Transverse colon (tissue), 4 donors: ENCODE measurements around the gene NSD1. TPM values are rescaled to one million over a fixed set of nuclear protein-coding genes. Genes with fewer than 3 reads are reported as not detected.

Experiments
- DNase-seq: peaks from one replicate; pipeline ENCODE4 v3.0.0-alpha.2; 2019
- H3K27ac ChIP-seq, 4 donors: fragments of 200-600 bp; sonication (generic); 2 replicates each; pipeline ENCODE4 v1.5.1; 2016 to 2018; ENCODE audit warnings: inconsistent platforms in 4 of 4
- H3K27me3 ChIP-seq: fragments of 200-600 bp; sonication (generic); 2 replicates; pipeline ENCODE4 v1.5.1; 2017; ENCODE audit warnings: inconsistent platforms
- H3K36me3 ChIP-seq, 4 donors: fragments of 200-600 bp; sonication (generic); 2 replicates each; pipeline ENCODE4 v1.5.1; 2017 to 2019; ENCODE audit warnings: inconsistent platforms in 4 of 4
- H3K4me1 ChIP-seq, 4 donors: fragments of 200-600 bp; sonication (generic); 2 replicates each; pipeline ENCODE4 v1.5.1; 2017 to 2020; ENCODE audit warnings: inconsistent platforms in 4 of 4
- H3K4me3 ChIP-seq, 4 donors: fragments of 200-600 bp; sonication (generic); 1 replicate in 1 of 4; 2 replicates in 3 of 4; pipeline versions ENCODE4 v1.5.1 to v1.6.1; 2017 to 2019; ENCODE audit warnings: inconsistent platforms in 4 of 4
- H3K9me3 ChIP-seq, 2 donors: fragments of 200-600 bp; sonication (generic); 2 replicates each; pipeline ENCODE4 v1.5.1; 2017 to 2019; ENCODE audit warnings: inconsistent platforms in 2 of 2
- EP300 ChIP-seq: sonication (generic); formaldehyde crosslinking; IDR thresholded peaks from one replicate; pipeline ENCODE4 v1.6.1; 2017; ENCODE audit warnings: antibody characterized with exemption, low read depth
- POLR2A ChIP-seq: fragments of 450-650 bp; IDR thresholded peaks from one replicate; pipeline ENCODE4 v1.6.1; 2016; ENCODE audit warnings: antibody characterized with exemption, mild to moderate bottlenecking, moderate library complexity
- POLR2AphosphoS5 ChIP-seq, 3 donors: sonication (generic); formaldehyde crosslinking; IDR thresholded peaks; one replicate each; pipeline ENCODE4 v1.6.1; 2016; ENCODE audit warnings: antibody characterized with exemption in 3 of 3
- WGBS, 2 donors: methylation state at CpG; one replicate each; pipeline ENCODE4 v1.1.5; 2018; ENCODE audit warnings: low coverage in 1 of 2; 5-methylcytosine and 5-hydroxymethylcytosine counted together
- in situ Hi-C, 4 donors: fragments of 200-750 bp; cut with MboI; loops; one replicate each; pipeline versions ENCODE4 v1.15.0 to v1.15.1; 2017; ENCODE audit warnings: low sequenced_read_pairs in 3 of 4, low pct_ligation_motif_present in 1 of 4, low pct_unique_long_range_greater_than_20kb in 1 of 4
- intact Hi-C: fragments of 100-400 bp; cut with DNase I; formaldehyde crosslinking; loops from one replicate; pipeline ENCODE4 v1.15.1; 2023; ENCODE audit warnings: low total_unique reads
- total RNA-seq, 4 donors: library from RNA; depleted of rRNA; stranded (reverse); fragments of >200 nt; gene quantifications; one replicate each; pipeline ENCODE4 v1.1.0, GENCODE V29; 2016
- TF ChIP-seq, protein P1 (sequence below), 5 experiments: fragments of 200-600 bp in 3 of 5; fragments of 450-650 bp in 2 of 5; sonication (generic) in 3 of 5; IDR thresholded peaks; 1 replicate in 2 of 5; 2 replicates in 3 of 5; pipeline ENCODE4 v1.5.1; 2016 to 2017; ENCODE audit warnings: antibody characterized with exemption in 5 of 5, inconsistent platforms in 3 of 5, mild to moderate bottlenecking in 2 of 5, moderate library complexity in 1 of 5

The NSD1 gene
- total RNA-seq, 4 donors from 2014 or later: 32.6 to 84.9 (median 60.7) TPM

DNA sequence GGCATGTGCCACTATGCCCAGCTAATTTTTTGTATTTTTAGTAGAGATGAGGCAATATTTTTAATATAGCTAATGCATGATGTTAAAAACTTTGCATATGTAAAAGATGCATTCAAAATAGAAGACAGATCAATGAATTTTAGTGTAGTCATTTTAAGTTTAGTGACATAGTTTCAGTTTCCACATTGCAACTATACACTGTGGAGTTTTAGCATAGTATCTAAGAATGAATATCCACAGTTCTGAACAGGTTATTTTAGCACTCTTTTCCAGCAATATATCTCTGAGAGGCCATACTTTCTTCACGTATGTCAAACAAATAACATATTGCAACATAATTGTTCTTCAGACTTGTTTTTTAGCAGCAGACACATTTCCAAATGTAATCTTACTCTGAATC, 130.6 kb downstream of the NSD1 start:
- 87 to 93% methylated on average over 1 of the region's 1 CpG for WGBS, 2 donors
- no peak for DNase-seq
- no peaks in the 10 kb centered on the region for H3K4me1 ChIP-seq
- in situ Hi-C loops: no loop called here
- TF ChIP-seq EP300 (no peak), POLR2A (no peak), POLR2AphosphoS5 (IDR thresholded peaks at IDR 0.05) (no peak)
- TF ChIP-seq, protein P1, sequence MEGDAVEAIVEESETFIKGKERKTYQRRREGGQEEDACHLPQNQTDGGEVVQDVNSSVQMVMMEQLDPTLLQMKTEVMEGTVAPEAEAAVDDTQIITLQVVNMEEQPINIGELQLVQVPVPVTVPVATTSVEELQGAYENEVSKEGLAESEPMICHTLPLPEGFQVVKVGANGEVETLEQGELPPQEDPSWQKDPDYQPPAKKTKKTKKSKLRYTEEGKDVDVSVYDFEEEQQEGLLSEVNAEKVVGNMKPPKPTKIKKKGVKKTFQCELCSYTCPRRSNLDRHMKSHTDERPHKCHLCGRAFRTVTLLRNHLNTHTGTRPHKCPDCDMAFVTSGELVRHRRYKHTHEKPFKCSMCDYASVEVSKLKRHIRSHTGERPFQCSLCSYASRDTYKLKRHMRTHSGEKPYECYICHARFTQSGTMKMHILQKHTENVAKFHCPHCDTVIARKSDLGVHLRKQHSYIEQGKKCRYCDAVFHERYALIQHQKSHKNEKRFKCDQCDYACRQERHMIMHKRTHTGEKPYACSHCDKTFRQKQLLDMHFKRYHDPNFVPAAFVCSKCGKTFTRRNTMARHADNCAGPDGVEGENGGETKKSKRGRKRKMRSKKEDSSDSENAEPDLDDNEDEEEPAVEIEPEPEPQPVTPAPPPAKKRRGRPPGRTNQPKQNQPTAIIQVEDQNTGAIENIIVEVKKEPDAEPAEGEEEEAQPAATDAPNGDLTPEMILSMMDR (IDR thresholded peaks at IDR 0.05): no peak
- intact Hi-C loops: no loop called here
- H3K36me3 ChIP-seq: peaks cover 0 to 51% (median 21%) of the 10 kb centered on the region in 4 donors
- H3K27ac ChIP-seq: no peak overlapping the region
- H3K9me3 ChIP-seq: no peaks in the 10 kb centered on the region
- no peaks in the 10 kb centered on the region for H3K27me3 ChIP-seq
- no peak overlapping the region for H3K4me3 ChIP-seq

GRCh38 chr5:177265395-177265794, 131.8 kb downstream of the NSD1 start:
- H3K9me3 ChIP-seq: no peaks in the 10 kb centered on the region
- TF ChIP-seq EP300 (no peak), POLR2AphosphoS5 (IDR thresholded peaks at IDR 0.05) (no peak), POLR2A (no peak)
- TF ChIP-seq, protein P1 (IDR thresholded peaks at IDR 0.05): no peak
- peaks cover 0 to 57% (median 21%) of the 10 kb centered on the region in 4 donors for H3K36me3 ChIP-seq
- no peak for DNase-seq
- no peaks in the 10 kb centered on the region for H3K4me1 ChIP-seq
- 91% methylated on average over 16 of the region's 16 CpGs; no CpG with 5 or more reads in 1 of the 2 donors for WGBS, 2 donors
- in situ Hi-C loops (no loop called here), intact Hi-C loops (no loop called here)
- H3K27ac ChIP-seq: no peak overlapping the region
- H3K27me3 ChIP-seq: no peaks in the 10 kb centered on the region
- H3K4me3 ChIP-seq: no peak overlapping the region

DNA sequence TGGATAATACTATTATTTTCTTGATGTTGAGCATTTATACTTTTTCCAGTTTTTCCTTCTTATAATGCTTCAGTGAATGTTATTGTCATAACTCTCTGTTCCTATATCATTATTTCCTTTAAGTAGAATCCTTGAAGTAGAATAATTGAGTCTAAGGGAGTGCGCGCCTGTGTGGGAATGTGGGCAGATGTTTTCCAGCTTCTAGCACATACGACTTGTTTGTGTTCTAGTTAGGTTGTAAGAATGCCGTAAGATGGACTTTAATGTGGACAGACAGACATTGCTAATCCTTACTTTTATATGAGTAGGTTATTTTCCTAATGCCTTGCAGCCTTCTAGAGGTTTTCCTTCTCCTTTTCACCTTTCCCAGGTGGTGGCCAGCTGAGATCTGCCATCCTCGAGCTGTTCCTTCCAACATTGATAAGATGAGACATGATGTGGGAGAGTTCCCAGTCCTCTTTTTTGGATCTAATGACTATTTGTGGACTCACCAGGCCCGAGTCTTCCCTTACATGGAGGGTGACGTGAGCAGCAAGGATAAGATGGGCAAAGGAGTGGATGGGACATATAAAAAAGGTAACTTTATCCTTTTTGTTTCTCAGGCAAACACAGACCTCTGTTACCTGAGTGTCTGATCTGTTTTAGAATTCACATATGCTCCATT, 135.8 kb downstream of the NSD1 start:
- no peak overlapping the region for H3K4me3 ChIP-seq
- H3K4me1 ChIP-seq: no peaks in the 10 kb centered on the region
- no peak for DNase-seq
- no peak overlapping the region for H3K27ac ChIP-seq
- peaks cover 0 to 57% (median 16%) of the 10 kb centered on the region in 4 donors for H3K36me3 ChIP-seq
- WGBS, 2 donors: 97 to 98% methylated on average over 7 of the region's 7 CpGs
- TF ChIP-seq, protein P1 (IDR thresholded peaks at IDR 0.05): no peak
- no peak for TF ChIP-seq POLR2AphosphoS5 (IDR thresholded peaks at IDR 0.05)
- TF ChIP-seq EP300: no peak
- TF ChIP-seq POLR2A: no peak
- intact Hi-C loops: no loop called here
- in situ Hi-C loops: no loop called here
- no peaks in the 10 kb centered on the region for H3K27me3 ChIP-seq
- no peaks in the 10 kb centered on the region for H3K9me3 ChIP-seq

GRCh38 chr5:177269976-177270375, 136.4 kb downstream of the NSD1 start:
- Histone ChIP-seq H3K4me1 (no peaks in the 10 kb centered on the region), H3K9me3 (no peaks in the 10 kb centered on the region), H3K36me3 (peaks cover 0 to 58% (median 16%) of the 10 kb centered on the region in 4 donors), H3K27me3 (no peaks in the 10 kb centered on the region), H3K4me3 (no peak overlapping the region), H3K27ac (no peak overlapping the region)
- in situ Hi-C loops (no loop called here), intact Hi-C loops (no loop called here)
- WGBS, 2 donors: 88 to 95% methylated on average over 3 of the region's 3 CpGs
- no peak for DNase-seq
- TF ChIP-seq POLR2AphosphoS5 (IDR thresholded peaks at IDR 0.05): no peak
- no peak for TF ChIP-seq EP300
- TF ChIP-seq POLR2A: no peak
- TF ChIP-seq, protein P1 (IDR thresholded peaks at IDR 0.05): no peak
